ENCODE data around the gene SMIM29. TPM values are rescaled to one million over a fixed set of nuclear protein-coding genes. Genes with fewer than 3 reads are reported as not detected.

The SMIM29 gene
- total RNA-seq, 1 donor: 35.5 TPM

DNA sequence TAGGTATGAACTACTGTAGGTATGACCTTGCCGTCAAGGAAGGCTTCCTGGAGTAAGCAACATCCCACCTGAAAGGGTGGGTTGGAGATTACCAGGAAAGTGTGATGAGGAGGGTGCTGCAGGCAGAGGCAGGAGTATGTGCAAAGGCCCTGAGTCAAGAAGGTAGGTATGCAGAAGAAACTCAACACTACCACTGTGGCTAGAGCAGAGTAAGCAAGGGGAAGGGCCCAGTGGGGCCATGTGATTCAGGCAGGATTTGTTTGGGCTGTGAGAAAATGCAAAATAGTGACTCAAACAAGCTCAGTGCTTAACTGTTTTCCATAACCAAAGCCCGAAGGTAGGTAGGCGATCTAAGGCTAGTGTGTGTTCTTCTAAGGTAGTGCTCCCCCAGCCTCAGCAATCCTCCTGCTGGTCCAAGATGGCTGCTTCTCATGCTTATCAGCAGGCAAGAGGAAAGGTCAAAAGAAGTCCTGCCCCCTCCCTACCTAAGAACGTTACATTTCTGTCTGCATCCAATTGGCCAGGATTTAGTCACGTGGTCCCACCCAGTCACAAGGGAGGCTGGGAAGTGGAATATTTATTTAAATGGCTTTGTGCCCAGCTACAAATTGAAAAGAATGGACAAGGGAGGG lies 48.4 kb downstream of the SMIM29 start:
- DNase-seq (ENCODE audit: low read depth in 2 of 3, low spot score in 2 of 3): no peak

DNA sequence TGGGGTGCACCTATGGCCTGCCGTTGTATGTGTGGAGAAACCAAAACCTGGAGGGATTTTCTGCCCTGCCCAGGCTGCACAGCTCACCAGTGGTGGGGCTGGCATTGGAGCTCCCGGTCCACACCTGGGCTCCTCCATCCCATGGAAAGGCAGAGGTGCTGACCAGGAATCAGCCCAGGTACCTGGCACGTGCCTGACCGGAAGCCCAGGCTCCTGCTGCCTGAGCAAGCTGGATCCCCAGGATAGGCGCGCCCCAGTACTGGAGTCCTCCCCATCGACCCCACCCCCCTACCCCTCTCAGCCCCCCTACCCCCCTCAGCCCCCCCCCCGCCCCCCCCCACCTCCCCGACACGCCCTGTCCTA lies 52.0 kb downstream of the SMIM29 start:
- no peak for DNase-seq (ENCODE audit: low read depth in 2 of 3, low spot score in 2 of 3)

Small RNA genes within 50 kb of the gene (small RNA-seq; reads per million reads assigned to genes)
- not detected for gene MIR6835

Other genes starting within 250 kb of the SMIM29 start
- gene GRM4, start 102.9 kb downstream of the SMIM29 start, total RNA-seq: under 0.01 TPM
- 258 TPM for gene HMGA1, start 12.1 kb downstream of the SMIM29 start, total RNA-seq
- 28.3 TPM for gene NUDT3, start 143.7 kb upstream of the SMIM29 start, total RNA-seq
- gene RPS10, start 177.1 kb upstream of the SMIM29 start, total RNA-seq: 6,119 TPM
- gene PACSIN1, start 217.1 kb upstream of the SMIM29 start, total RNA-seq: 1.6 TPM